Psoas muscle (tissue), 8 donors: ENCODE results near the gene COX18. TPM values are rescaled to one million over a fixed set of nuclear protein-coding genes. Genes with fewer than 3 reads are reported as not detected.

Experiments used
- ATAC-seq, 4 donors: fragments of 200-7000 bp; cut with Tn5 transposase; one replicate each; pipeline ENCODE4 v1.9.1; 2020; ENCODE audit warnings: moderate library complexity in 3 of 4, mild to moderate bottlenecking in 2 of 4
- DNase-seq, 2 donors: peaks; one replicate each; pipeline ENCODE4 v3.0.0-alpha.2; 2020
- H3K27ac ChIP-seq: fragments of 200-600 bp; one replicate; pipeline ENCODE4 v1.8.0; 2022
- H3K27me3 ChIP-seq, 3 donors: fragments of 200-600 bp in 1 of 3; one replicate each; pipeline versions ENCODE4 v1.6.1 to v1.8.0; 2013 to 2022; ENCODE audit warnings: low read length in 2 of 3, mild to moderate bottlenecking in 2 of 3, moderate library complexity in 1 of 3; ENCODE audit not compliant: insufficient read depth in 3 of 3
- H3K36me3 ChIP-seq, 2 donors: fragments of 200-600 bp in 1 of 2; one replicate each; pipeline versions ENCODE4 v1.6.1 to v1.8.0; 2013 to 2022; ENCODE audit warnings: low read depth in 1 of 2, mild to moderate bottlenecking in 1 of 2, moderate library complexity in 1 of 2; ENCODE audit not compliant: insufficient read depth in 1 of 2
- H3K4me1 ChIP-seq: fragments of 200-600 bp; one replicate; pipeline ENCODE4 v1.8.0; 2022
- H3K4me3 ChIP-seq: fragments of 200-600 bp; one replicate; pipeline ENCODE4 v1.8.0; 2022; ENCODE audit warnings: mild to moderate bottlenecking
- H3K9me3 ChIP-seq: fragments of 200-600 bp; one replicate; pipeline ENCODE4 v1.8.0; 2022
- CTCF ChIP-seq: fragments of 200-600 bp; IDR thresholded peaks from one replicate; pipeline ENCODE4 v1.8.0; 2022; ENCODE audit warnings: antibody characterized with exemption
- WGBS, 3 donors: extraction: QIAGEN DNeasy Blood & Tissue Kit; methylation state at CpG; one replicate each; pipeline versions ENCODE4 v1.1.6 to v1.1.7; 2013; 5-methylcytosine and 5-hydroxymethylcytosine counted together
- intact Hi-C, 2 donors: fragments of 100-400 bp; cut with DNase I; formaldehyde crosslinking; loops; one replicate each; pipeline versions ENCODE4 v1.11.0 to v1.14.2; 2022
- polyA plus RNA-seq, 3 donors: library from polyadenylated mRNA; stranded (reverse); fragments of 200-250 nt; gene quantifications; one replicate each; pipeline ENCODE4 v1.2.3, GENCODE V29; 2013
- total RNA-seq, 4 donors: library from RNA; stranded (reverse); fragmentation: NEBNext Ultra II Directional in 2 of 4; extraction: Animal tissue kit (Norgen Biotek cat#: 25700) in 2 of 4; gene quantifications; one replicate each; pipeline versions ENCODE4 v1.2.1 to v1.2.4, GENCODE V29; 2021 to 2023
- donor health status: healthy with polysubstance abuse.
- donor health status: DM: no; HTN: no; CAD: no; lungs with moderate emphysema.
- donor health status: Bipolar disorder and iron deficiency.
- donor health status: healthy.
- donor health status: DM: yes; HTN: yes; CAD: no.
- donor health status: DM: no; HTN: no; CAD: no.
- donor health status: DM: no; HTN: no; CAD: no.
- donor health status: DM: yes; HTN: yes; CAD: no.

The COX18 gene
- total and polyA plus RNA-seq, 7 donors, result 5.2 to 16.5 (median 8.9) TPM

DNA sequence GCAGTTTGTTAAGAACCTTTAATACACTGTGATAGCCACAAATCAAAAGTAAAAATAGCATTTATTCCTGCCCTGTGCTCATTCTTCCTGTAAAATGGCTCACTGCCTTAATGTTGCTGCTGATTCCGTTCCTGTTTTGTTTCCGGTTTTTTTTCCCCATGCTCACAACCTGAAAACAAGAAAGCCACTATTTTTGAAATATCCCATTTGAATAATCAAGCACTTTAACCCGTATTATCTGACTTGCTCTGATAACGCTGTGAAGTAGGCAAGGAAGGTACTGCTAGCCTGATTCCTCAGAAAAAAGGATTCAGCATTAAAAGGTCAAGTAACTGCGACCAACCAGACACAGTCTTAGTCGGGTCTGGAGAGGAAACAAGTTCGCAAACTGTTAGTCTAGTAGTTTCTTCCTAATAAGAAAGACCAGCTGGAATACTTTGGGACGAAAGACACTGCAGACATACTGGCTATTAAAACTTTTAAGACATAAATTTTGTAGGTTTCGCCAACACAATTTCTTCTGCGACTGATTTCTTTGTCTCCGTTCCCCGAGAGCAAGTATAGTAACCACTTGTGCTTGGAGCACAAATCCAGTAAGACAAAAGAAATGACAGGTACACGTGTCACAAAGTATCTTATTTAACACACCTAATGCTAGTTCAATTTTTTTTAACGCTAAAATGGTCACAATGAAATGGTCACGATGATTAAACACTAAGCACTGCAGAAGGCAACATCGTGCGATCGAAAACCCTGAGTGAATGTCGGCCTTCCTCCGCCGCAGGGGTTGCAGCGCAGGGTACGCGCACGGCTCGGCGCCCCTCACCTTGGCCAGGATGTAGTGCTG, 802 bp downstream of the COX18 start:
- H3K36me3 ChIP-seq, result peaks cover 2 to 40% of the 10 kb centered on the region in 2 donors
- H3K27me3 ChIP-seq, result no peaks in the 10 kb centered on the region
- H3K27ac ChIP-seq, result peak overlapping the region; percentile 96
- WGBS, 3 donors, result 0 to 1% (median 1%) methylated on average over 27 of the region's 27 CpGs
- H3K9me3 ChIP-seq, result no peaks in the 10 kb centered on the region
- TF ChIP-seq CTCF, result no peak
- peaks cover 8% of the 10 kb centered on the region for H3K4me1 ChIP-seq
- H3K4me3 ChIP-seq, result peak overlapping the region; percentile 89
- intact Hi-C loops, result loop anchor here (1.0 to 10.0 kb wide), 3 partner anchors 190 to 1086 kb away; partner anchors contain the start of genes ANKRD17 (in 1 of the 2) and MTHFD2L (in 1 of the 2)
- DNase-seq (no peak), ATAC-seq (peak in 1 of 4 donors; percentile 8)

GRCh38 chr4:73067971-73068394, 1.5 kb downstream of the COX18 start:
- TF ChIP-seq CTCF, result no peak
- no peak for DNase-seq
- H3K27me3 ChIP-seq, result no peaks in the 10 kb centered on the region
- H3K36me3 ChIP-seq, result peaks cover 2 to 40% of the 10 kb centered on the region in 2 donors
- peak overlapping the region; percentile 96 for H3K27ac ChIP-seq
- 30 to 47% (median 30%) methylated on average over 4 of the region's 4 CpGs for WGBS, 3 donors
- ATAC-seq, result no peak
- no peaks in the 10 kb centered on the region for H3K9me3 ChIP-seq
- peaks cover 8% of the 10 kb centered on the region for H3K4me1 ChIP-seq
- peak overlapping the region; percentile 89 for H3K4me3 ChIP-seq
- intact Hi-C loops, result loop anchor here in 1 of 2 donors (2.0 to 10.0 kb wide), 2 partner anchors 191 to 1087 kb away; partner anchors contain the start of genes ANKRD17 and MTHFD2L

- Histone ChIP-seq H3K9me3 (no peaks in the 10 kb centered on the region), H3K36me3 (peaks cover 2 to 47% of the 10 kb centered on the region in 2 donors), H3K27ac (peak overlapping the region; percentile 51), H3K27me3 (no peaks in the 10 kb centered on the region), H3K4me1 (peaks cover 8% of the 10 kb centered on the region), H3K4me3 (no peak overlapping the region)
- no peak for TF ChIP-seq CTCF
- DNase-seq, result no peak
- intact Hi-C loops, result loop anchor here in 1 of 2 donors (10.0 kb wide), 1 partner anchor 1088 kb away; the partner anchor contains the start of gene MTHFD2L
- ATAC-seq, result no peak
- 98 to 100% (median 98%) methylated on average over 2 of the region's 2 CpGs for WGBS, 3 donors
Measured at GRCh38 chr4:73066928-73067327, 2.6 kb downstream of the COX18 start.

GRCh38 chr4:73066445-73066844, 3.1 kb downstream of the COX18 start:
- Histone ChIP-seq H3K27ac (no peak overlapping the region), H3K4me1 (peaks cover 8% of the 10 kb centered on the region), H3K27me3 (no peaks in the 10 kb centered on the region), H3K4me3 (no peak overlapping the region), H3K36me3 (peaks cover 2 to 52% of the 10 kb centered on the region in 2 donors), H3K9me3 (no peaks in the 10 kb centered on the region)
- 93 to 97% (median 96%) methylated on average over 3 of the region's 3 CpGs for WGBS, 3 donors
- intact Hi-C loops, result loop anchor here in 1 of 2 donors (10.0 kb wide), 1 partner anchor 1088 kb away; the partner anchor contains the start of gene MTHFD2L
- DNase-seq (no peak), ATAC-seq (no peak)
- no peak for TF ChIP-seq CTCF
